ENCODE measurements around the gene CYP2D6.
"Not testable (repeated sequence)": the region's sequence is repeated elsewhere in the genome, so short reads cannot be mapped to it uniquely, and the experiment has no call there.

Gene CYP2D6

DNA sequence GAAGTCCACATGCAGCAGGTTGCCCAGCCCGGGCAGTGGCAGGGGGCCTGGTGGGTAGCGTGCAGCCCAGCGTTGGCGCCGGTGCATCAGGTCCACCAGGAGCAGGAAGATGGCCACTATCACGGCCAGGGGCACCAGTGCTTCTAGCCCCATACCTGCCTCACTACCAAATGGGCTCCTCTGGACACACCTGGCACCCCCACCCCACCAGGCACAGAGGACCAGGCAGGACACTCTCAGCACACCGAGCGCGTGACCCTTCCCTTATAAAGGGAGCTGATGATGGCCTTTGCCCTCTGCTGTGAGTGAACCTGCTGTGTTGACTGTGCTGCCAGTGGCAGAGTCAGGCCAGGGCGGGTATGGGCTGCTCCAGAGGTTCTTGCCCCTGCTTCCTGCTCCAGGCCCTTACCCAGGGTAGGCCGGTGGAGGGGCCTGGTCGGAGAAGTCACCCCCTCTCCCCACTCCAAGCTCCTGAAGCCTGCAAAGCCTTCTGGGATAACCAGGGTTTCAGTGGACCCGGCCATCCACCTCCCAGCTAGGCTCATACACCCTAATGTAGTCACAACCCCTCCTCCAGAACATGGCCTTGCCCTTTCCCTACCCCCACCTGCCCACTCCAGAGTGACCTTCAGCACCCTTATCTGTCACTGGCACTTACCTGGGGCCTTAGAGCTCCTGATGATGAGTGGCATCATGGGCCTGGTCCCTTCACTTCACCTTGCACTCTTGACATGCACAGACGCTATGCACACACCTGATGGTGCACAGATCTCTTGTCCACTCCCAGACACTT lies at the start of gene CYP2D6:
Gene CYP2D6, minus strand, starts transcription at position 172 of the 793 bp plus-strand sequence. Its CDS starts 19 bp downstream, at position 153.
- not testable (repeated sequence) for DNase-seq (ENCODE audit: low spot score)

DNA sequence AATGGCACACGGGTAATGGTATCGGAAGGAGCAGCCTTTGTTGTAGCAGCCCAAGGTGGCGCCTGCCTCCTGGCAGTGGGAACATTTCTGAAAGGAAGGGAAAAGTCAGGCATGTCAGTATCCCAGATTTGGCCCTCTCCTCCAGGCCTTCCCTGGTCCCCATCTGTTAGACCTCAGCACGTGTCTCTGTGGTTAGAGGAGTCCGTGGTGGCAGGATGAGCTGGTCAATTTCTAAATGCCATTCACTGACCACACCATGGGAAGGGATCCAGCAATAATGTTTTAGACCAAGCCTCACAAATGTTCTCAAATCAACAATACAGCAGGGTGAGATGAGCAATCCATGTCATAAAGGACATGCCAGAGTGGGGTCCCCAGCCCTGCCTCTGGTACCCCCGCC lies 49.0 kb upstream of the CYP2D6 start:
- no peak for DNase-seq (ENCODE audit: low spot score)

DNA sequence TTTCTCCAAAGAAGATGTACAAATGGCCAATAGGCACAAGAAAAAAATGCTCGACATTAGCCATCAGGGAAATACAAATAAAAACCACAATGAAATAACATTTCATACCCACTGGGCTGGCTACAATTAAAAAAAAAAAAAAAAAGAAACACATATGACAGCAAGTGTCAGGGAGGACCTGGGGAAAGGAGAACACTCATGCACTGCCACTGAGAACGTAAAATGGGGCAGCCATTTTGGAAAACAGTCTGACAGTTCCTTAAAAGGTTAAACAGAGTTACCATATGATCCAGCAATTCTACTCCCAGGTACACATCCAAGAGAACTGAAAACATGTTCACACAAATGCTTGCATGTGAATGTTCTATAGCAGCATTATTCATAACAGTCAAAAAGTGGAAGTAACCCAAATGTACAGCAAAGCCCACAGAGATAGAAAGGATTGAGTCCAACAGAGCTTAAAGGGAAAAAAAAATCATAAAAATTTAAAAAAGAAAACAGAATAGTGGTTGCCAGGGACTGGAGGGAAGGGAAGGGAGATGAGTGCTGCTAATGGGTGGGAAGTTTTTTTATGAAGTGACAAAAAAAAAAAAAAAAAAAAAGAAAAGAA lies 48.4 kb upstream of the CYP2D6 start:
- DNase-seq (ENCODE audit: low spot score): no peak

GRCh38 chr22:42177891-42178336 lies 47.3 kb upstream of the CYP2D6 start:
- DNase-seq (ENCODE audit: low spot score): no peak

DNA sequence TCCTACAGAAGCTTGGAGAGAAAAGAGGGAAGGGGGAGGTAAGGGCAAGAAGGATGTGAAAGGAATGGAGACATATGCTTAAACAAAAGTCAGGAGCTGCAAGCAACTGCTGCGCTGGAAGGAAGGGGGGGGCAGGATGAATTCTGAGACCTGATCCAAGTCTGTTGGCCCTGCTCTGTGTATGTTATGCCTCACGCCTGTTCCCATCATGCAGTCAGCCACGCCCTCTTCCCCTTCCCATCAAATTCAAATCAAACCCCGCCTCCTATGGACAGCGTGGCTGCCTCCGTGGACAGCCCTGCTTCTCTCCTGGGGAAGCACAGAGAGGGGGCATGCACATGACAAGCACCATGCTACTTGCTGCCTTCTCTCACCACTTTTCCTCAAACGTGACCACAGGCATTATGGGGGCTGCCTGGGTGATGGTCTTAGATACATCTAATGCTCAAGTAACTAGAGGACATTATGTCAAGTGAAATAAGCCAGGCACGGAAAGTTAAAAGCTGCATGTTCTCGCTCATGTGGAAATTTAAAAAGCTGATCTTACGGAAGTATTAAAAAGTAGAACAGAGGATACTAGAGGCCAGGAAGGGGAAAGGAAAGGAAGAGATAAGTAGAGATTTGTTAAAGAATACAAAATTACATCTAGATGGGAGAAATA lies 45.8 kb upstream of the CYP2D6 start:
- no peak for DNase-seq (ENCODE audit: low spot score)

- no peak for DNase-seq (ENCODE audit: low spot score)
Measured at GRCh38 chr22:42174062-42174461, 43.5 kb upstream of the CYP2D6 start.

- no peak for DNase-seq (ENCODE audit: low spot score)
Measured at GRCh38 chr22:42173183-42173926, 42.7 kb upstream of the CYP2D6 start.

- DNase-seq (ENCODE audit: low spot score): no peak
Measured at GRCh38 chr22:42172773-42173172, 42.2 kb upstream of the CYP2D6 start.

GRCh38 chr22:42171946-42172719 lies 41.5 kb upstream of the CYP2D6 start:
- no peak for DNase-seq (ENCODE audit: low spot score)

GRCh38 chr22:42171417-42171816 lies 40.8 kb upstream of the CYP2D6 start:
- no peak for DNase-seq (ENCODE audit: low spot score)

- no peak for DNase-seq (ENCODE audit: low spot score)
Measured at GRCh38 chr22:42170946-42171345, 40.3 kb upstream of the CYP2D6 start.

- DNase-seq (ENCODE audit: low spot score): peak; percentile 93
Measured at GRCh38 chr22:42169055-42169469, 38.5 kb upstream of the CYP2D6 start.

GRCh38 chr22:42168476-42168875 lies 37.9 kb upstream of the CYP2D6 start:
- no peak for DNase-seq (ENCODE audit: low spot score)

GRCh38 chr22:42167066-42167465 lies 36.5 kb upstream of the CYP2D6 start:
- DNase-seq (ENCODE audit: low spot score): no peak

- DNase-seq (ENCODE audit: low spot score): no peak
Measured at GRCh38 chr22:42164901-42165300, 34.3 kb upstream of the CYP2D6 start.

- no peak for DNase-seq (ENCODE audit: low spot score)
Measured at GRCh38 chr22:42163515-42163914, 32.9 kb upstream of the CYP2D6 start.

GRCh38 chr22:42162728-42163489 lies 32.3 kb upstream of the CYP2D6 start:
- no peak for DNase-seq (ENCODE audit: low spot score)

DNA sequence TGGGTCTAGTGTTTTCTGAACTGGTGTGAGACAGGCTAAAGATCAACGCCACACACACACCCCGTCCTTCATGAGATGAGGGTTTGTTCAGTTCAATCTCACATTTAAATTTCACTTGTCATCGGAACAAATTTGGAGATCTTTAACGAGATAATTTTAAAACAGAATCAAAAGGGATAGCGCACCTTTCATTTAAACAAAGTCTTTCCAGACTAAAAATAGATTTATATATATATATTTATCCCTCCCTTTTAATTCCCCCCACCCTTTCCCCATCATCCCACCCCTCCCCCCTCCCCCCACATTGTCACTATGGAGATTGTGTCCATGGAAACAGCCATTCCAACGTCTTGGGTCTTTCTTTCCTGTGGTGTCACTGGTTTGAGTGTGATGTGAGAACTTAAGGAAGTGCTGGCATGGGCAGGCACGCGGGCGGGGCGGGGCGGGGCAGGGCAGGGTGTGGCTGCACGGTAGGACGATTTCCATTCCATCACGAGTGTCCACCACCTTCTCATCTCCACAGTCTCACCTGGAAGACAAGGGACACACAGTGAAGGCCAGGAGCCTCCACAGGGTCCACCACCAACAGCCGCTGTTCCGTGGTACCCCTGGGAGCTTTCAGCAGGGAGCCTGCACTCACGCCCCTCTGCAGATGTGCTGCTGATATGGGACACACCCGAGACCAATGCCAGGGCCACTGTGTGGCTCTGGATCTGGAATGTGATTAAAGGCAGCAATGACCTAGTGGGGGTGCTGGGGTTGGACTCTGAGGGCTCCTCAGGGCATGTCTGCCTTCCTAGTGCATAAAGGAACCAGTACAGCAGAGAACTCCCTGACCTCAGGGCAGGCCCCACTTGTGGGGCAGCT lies 30.5 kb upstream of the CYP2D6 start:
- no peak for DNase-seq (ENCODE audit: low spot score)

- DNase-seq (ENCODE audit: low spot score): no peak
Measured at GRCh38 chr22:42160251-42160650, 29.6 kb upstream of the CYP2D6 start.
